Sigmoid colon (tissue), 4 donors: ENCODE measurements around the gene PARP9.

Experiments
- POLR2AphosphoS5 ChIP-seq, 4 donors: sonication (generic); formaldehyde crosslinking; IDR thresholded peaks; one replicate each; pipeline ENCODE4 v1.6.1; 2017; ENCODE audit warnings: antibody characterized with exemption in 4 of 4
- TF ChIP-seq, protein P1 (sequence below), 4 experiments: fragments of 450-650 bp in 3 of 4; fragments of 200-600 bp in 1 of 4; IDR thresholded peaks; one replicate each; pipeline ENCODE4 v1.5.1; 2016 to 2019; ENCODE audit warnings: antibody characterized with exemption in 4 of 4, mild to moderate bottlenecking in 3 of 4, moderate library complexity in 2 of 4

DNA sequence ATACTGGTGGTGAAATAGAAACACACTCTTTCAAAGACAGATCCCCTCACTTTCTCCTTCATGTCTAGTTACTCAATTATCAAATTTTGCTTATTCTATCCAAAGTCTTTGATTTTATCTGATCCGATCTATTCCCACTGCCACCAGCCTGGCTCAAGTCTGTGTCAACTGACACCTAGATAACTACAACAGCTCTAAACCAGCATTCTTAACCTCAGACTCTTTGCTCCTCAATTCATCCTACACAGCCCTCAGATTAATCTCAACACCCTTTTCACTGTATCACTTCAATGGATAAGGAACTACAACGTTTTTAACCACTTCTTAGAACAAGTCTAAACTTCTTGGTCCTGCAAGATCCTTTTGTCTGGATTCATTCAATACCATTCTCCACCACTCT lies 58.4 kb downstream of the PARP9 start:
- TF ChIP-seq, protein P1, sequence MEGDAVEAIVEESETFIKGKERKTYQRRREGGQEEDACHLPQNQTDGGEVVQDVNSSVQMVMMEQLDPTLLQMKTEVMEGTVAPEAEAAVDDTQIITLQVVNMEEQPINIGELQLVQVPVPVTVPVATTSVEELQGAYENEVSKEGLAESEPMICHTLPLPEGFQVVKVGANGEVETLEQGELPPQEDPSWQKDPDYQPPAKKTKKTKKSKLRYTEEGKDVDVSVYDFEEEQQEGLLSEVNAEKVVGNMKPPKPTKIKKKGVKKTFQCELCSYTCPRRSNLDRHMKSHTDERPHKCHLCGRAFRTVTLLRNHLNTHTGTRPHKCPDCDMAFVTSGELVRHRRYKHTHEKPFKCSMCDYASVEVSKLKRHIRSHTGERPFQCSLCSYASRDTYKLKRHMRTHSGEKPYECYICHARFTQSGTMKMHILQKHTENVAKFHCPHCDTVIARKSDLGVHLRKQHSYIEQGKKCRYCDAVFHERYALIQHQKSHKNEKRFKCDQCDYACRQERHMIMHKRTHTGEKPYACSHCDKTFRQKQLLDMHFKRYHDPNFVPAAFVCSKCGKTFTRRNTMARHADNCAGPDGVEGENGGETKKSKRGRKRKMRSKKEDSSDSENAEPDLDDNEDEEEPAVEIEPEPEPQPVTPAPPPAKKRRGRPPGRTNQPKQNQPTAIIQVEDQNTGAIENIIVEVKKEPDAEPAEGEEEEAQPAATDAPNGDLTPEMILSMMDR (IDR thresholded peaks at IDR 0.05) = no peak
- TF ChIP-seq POLR2AphosphoS5 (IDR thresholded peaks at IDR 0.05) = no peak
